HG03565 (cell line): ENCODE measurements around the gene REEP3.
A peak's percentile ranks its signal among the peaks of the same experiment; 100 is the strongest.

ENCODE experiments used
- ATAC-seq: cut with Tn5 transposase; IDR thresholded peaks from one replicate; pipeline ENCODE4 v1.9.1; 2021; ENCODE audit warnings: mild to moderate bottlenecking, moderate library complexity; ENCODE audit not compliant: unreplicated experiment

The REEP3 gene

DNA sequence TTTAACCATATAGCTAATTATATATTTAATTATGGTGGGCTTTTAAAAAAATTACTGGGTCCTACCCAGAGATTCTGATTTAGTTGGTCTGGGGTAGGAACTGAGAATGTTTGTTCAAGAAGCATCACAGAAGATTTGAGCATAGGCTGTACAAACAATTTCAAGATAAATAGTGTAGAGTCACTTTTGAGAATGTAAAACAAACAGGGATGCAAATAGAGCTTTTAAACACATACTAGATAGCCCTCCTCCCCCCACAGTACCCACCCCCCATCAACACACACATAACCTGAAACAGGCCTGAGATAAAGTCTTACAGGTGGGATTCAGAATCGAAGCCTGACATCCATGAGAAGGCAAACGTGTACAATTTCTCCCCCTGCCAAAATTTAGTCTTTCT is 15.6 kb upstream of the REEP3 start:
- ATAC-seq: no peak

DNA sequence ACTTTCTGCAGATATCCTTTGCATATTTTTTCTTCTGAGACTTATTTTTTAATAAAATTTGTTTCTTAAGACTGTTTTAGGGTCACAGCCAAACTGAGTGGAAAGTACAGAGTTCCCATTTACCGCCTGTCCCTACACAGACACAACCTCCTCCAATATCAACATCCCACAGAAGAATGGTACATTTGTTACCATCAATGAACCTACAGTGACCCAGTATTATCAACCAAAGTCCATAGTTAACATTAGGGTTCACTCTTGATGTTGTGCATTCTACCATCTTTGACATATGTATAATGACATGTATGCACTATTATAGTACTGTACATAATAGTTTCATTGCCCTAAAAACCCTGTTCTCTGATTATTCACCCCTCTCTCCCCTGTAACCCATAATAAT is 14.6 kb upstream of the REEP3 start:
- ATAC-seq: no peak

DNA sequence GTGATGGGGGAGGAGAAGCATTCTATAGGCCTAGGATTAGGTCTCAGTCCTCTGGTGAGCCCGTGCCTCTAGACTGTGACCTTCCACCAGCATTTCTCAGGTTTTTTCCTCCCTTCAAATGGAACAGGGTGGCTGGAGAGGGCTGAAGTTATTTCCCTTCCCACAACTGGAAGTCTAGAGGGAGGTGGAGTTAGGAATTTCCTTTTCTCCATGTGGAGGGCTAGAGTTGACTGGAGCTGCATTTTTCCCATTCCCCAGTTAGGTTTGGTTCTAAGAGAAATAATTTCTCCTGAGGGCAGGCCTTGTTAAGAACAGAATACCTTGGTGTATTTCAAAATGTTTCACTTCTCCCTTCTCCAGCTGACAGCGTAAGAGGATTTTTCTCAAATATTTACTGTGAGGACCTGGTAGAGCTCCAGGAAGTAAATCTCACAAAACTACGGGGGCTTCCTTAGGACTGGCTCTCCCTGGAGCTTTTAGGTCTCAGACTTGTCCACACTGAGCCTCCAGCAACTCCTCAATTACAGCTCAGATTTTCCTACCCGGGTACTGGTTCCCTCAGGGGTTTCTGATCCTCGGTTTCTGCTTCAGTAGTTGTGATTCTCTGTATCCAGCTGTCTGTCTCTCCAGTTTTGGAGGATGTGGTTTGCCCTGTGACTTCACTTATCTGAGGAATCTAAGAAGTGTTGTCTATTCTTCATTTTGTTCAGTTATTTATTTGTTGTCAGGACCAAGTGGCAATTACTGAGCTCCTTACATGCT is 6.0 kb upstream of the REEP3 start:
- ATAC-seq: no peak

DNA sequence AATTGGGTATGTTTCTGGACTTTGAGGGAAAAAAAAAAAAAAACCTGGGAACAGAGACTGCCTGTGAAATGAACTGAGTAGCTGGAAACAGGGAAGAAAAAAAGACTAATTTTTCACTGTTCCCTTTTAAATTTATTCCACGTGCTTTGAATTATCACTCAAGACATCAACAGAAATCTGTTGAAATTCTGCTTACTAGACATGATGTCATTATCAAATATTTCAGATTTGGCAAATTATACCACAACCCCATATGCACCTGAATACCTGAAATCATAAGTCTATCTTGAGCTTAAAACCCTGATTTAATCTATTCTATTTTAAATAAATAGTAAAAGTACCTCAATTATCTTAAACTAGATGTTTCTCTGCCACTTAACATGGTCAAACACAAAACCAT is 5.0 kb upstream of the REEP3 start:
- ATAC-seq: no peak

DNA sequence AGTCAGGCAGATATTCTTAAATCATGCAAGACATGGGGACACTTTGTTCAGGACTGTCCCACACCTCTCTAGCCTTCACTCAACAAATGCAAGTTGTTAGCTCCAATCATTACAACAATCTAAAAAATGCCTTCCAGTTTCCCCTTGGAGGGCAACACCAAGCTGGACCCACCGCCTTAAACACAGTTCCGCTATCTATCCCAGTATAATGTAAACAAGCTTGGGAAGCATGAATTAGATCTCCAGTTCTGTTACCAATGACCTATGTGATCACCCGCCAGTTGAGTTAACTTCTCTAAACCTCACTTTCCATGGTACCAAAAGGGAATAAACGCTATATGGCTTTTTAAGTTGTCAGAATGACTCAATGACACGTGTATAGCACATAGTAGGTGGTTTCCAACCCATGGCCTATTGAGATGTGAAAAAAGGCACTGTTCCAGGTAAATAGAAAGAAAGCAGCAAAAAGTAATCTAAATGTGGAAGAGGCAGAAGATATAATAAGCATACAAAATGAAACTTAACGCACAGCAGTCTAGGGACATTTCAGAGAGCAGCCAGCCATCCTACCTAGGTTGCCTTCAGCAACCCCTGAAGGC is 2.4 kb upstream of the REEP3 start:
- ATAC-seq: no peak

DNA sequence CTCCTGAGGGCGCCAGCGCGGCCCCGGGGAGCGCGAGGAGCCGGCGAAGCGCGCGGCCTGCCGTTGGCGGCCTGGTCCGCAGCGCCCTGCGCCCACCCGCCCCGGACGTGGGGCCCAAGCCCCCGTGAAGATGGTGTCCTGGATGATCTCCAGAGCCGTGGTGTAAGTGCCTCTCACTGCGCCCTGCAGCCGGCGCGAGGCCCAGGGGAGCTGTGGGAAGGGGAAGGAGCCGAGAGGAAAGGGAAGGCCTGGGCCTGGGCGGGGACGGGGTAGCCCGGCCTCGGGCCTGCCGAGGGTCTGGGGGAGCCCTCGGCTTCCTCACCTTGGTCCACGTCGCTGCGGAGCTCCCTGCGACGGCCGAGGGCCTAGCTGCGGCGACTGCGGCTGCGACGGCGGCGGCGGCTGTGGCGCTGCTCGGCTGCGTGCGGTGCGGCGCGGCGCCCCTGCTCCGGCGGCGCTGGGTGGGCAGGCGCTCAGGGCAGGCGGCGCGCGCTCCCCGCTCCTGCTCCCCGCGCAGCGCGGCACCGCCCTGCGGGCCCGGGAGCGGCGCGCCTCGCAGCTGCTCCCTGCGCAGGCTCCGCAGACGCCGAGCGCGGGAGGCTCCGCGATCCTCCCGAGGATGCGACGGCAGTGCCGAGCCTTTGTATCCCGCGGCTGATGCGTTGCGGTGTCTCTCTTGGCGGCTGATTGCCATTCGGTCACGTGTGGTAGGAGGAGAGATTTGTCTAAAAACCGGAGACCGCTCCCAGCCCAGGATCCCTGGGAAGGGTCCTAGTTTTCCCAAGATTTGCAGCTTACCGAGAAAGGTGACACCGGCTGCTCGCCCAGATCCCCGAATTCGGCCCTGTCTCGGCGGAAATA is 445 bp downstream of the REEP3 start:
- ATAC-seq: peak; percentile 50

DNA sequence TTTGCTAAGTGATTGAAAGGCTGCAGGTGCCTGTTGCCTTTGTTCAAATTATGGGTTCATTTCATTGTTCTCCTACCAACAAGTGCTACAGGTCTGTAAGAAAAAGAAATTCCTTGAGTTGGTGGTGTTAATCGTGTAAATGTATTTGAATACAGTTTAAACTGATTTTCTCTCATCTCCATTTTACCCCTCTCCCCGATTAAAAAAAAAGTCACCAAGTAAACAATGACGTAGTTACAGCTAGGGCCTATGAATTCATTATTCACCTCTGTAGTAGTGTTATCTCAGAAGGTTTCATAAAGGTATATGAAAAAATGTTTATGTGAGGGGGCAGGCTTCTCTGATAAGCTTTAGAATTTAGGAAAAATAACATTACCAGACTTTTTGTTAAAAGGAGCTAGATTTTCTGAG is 1.1 kb downstream of the REEP3 start:
- no peak for ATAC-seq

DNA sequence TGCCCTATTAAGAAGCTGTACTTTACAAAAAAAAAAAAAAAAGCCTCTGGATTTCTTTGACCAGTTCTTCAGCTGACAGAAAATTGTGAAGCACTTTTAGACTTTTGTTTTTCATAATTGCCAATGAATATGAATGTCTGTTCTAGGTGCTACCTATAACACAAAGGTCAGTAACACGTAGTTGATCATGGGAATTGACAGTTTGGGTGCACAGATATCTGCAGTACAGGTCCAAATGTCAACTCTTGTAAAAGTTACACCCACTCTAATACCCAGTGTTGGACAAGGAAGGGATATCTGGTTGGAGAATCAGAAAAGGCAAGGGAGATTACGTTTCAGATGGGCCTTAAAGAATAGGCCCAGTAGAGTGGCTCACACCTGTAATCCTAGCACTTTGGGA is 1.8 kb downstream of the REEP3 start:
- no peak for ATAC-seq

DNA sequence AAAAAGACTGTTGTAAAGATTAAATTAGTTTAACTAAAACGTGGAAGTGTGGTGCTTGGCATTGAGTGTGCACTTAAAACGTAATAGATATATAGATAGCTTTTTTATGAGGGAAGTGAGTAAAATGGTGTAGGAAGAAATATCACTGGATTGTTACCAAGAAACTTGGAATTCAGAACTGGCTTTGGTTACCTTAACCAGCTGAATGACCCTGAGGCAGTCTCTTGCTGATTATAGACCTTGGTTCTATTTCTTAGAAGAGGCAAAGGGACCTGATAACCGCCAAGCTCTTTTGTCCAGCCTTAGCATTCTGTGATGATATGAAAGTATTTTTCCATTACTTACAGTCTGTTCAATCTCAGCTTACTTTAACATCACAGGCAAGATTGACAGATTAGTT is 3.8 kb downstream of the REEP3 start:
- ATAC-seq: no peak

DNA sequence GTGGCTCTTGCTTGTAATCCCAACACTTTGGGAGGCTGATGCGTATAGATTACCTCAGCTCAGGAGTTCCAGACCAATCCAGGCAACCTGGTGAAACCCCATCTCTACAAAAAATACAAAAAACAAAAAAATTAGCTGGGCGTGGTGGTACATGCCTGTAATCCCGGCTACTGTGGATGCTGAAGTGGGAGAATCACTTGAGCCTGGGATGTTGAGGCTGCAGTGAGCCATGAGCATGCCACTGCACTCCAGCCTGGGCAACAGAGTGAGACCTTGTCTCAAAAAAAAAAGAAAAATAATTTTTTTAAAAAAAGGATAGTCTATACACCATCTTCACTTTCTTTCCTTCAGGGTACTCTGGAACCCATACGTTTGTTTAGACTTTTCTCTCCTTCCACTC is 6.2 kb downstream of the REEP3 start:
- no peak for ATAC-seq

DNA sequence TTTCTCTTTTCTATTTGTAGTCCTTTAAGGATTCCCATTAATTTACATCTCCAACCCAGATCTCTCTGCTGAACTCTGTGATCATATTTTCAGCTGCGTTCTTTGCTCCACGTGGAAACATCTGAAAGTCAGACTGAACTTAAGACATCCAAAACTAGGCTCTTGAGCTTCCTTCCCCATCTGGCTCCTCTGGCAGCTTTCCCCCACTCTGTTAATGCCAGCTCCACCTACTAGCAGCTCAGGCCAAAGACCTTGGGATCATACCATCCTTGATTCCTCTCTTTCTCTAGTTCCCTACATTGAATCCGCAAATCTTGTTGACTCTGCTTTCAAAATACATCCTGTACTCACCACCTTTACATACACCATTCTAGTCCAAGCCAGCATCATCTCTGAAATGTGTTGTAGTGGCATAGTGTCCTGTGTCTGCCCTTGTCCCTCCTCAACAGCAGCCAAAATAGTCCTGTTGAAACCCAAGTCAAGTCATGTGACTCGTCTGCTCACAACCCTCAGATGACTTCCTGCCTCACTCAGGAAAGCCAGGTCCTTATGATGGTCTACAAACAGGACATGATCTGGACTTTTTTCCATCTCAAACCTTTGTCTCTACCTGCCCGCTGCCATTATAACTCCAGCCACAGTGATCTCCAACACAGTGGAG is 7.0 kb downstream of the REEP3 start:
- no peak for ATAC-seq

DNA sequence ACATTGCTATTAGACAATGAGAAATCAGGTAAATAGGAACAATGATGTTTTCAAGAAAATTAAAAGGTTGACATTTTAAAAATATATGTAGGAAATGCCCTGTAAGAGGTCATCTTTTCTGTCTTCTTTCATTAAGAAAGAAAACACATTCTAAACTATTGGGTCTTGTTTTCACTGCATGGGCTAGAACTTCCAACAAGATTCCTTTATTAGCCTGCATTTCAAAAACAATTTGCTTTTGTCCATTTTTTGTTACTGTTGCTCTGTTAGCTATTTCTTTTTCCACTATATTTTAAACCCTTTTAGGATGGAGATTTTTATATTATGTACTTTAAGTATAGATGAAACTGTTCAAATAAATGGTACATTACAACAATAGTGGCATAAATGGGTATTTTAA is 9.2 kb downstream of the REEP3 start:
- ATAC-seq: no peak

DNA sequence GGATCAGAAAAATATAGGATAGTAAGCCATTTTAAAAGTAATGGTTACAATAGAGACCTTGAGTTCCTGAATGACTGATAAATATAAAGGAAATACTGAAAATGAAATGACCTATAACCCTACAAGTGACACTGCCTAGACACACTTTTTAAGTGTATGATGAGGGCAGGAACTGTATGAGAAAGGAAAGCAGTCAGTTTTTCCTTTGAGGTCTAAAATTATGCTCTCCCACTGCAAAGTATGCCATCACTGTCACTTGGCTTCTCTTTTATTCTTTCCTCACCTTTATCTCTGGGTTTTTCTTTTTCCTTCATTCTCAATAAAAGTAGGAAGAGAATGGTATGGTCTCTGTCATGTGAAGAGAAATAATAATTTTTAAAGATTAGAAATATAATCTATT is 13.5 kb downstream of the REEP3 start:
- no peak for ATAC-seq

DNA sequence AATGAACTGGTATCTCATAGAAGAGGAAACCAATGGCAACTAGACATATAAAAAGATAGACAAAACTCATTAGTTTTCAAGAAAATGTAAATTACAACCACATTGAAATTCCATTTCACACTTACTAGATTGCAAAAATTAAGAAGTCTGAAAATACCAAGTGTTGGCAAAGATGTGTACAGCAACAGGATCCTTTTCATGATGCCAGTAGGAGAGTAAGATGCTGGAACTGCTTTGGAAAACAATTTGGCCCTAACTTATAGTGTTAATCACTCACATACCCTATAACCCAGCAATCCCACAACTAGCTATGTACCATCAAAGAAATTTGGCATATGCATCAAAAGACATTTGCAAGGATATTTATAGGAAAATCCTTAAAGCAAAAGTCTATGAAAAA is 15.5 kb downstream of the REEP3 start:
- no peak for ATAC-seq

DNA sequence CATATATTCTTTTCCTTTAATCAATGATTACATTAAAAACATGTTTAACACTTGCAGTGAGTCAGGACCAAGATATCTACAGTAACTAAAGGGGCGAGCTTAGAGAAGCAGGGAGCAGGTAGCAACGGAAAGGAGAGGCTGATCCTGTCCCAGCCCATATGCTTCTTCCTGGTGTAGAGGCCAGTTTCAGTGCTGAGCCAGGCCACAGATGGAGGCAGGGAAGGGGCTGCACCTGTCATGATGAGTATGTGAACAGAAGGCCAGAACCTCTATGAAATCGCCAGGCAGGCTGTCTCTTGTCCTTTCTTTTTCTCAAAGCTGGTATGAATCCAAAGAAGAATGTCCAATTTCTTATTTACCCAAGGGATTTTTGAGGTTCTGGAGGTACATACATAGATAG is 16.3 kb downstream of the REEP3 start:
- no peak for ATAC-seq

DNA sequence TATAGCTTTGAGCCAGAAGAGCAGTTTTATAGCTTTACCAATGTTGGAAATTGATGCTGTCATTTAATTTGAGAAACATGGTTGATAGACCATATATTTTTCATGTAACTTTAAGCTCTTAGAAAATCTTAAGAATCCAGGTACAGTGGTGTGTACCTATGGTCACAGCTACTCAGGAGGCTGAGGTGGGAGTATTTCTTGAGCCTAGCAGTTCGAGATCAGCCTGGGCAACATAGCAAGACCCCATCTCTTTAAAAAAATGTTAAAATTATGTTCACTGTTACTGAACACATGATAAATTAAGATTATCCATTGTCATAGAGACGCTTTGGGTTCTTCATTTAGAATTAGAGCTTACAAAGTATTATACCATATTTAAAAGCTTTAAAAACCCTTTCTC is 18.2 kb downstream of the REEP3 start:
- no peak for ATAC-seq

DNA sequence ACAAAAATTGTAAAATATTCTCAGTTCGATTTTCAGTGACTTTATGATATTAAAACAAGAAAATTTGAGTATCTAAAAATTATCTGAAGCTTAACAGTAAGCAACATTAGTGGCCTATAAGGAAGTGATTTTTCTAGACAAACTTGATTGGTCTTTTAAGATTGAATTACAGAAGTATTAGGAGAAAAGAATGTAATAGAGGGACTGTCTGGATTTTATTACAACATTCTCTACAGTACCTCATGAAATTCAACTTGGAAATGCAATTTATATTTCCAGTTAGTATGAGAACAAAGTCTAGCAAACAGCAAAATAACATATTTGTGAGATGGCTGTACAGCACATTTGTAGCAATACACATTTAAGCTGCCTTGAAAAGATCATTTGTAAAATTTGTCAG is 18.8 kb downstream of the REEP3 start:
- ATAC-seq: no peak

DNA sequence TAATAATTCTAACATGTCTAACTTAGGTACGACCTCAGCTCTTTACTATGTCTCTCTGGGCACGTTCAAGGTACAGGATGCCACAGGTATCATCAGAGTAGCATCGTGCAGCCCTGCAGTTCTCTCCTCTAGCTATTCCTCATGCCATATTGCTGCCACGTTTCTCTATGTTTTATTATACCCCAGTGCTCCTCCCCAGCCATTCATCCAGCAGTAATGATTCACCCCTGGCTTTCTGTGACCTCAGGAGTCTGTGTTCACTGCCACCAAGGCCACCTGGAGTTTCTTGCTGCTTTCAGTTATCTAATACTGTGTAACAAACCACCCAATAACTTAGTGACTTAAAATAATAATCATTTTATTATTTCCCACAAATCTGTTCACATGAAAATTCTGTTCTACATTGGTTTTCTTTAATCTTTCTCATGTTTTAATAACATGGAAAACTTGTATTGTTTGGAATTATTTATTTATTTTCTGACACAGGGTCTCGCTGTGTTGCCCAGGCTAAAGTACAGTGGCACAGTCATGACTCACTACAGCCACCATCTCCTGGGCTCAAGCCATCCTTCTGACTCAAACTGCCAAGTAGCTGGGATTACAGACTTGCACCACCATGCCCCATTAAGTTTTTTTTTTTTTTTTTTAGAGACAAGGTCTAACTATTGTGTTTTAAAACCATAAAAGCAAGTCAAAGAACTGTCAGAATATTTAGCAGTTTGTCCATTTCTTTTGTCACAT is 21.8 kb downstream of the REEP3 start:
- ATAC-seq: no peak

DNA sequence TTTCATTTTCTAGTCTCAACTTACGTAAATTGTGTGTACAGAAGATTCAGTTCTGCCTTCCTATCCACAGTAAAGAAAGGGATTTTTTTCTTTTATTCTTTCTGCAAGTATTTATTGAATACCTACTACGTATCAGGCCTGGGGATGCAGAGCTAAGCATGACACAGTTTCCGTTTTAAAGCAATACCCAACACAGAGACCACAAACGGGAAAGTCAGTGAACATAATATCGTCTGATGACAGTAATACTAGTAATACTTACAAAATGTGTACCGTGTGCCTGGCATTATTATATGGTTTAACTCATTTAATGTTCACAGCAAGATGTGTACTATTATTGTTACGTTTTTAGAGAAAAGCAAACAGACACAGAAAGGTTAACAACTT is 22.4 kb downstream of the REEP3 start:
- ATAC-seq: no peak

DNA sequence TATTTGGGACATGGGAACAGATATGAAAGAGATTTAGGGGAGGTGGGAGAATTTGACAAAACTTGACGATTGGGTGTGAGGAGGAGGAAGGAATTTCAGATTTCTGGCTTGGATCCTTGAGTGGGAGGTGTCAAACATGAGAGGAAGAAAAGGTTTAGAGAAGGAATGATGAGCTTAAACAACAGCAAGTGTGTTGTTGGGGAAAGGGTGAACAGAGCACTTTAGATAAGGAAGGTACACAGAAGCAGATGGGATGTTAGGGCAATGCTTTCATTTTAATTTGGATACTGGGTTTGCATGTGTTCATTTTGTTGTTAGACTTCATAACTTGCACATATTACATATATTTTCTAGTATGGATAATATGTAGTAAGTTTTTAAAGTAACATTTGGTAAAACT is 23.2 kb downstream of the REEP3 start:
- ATAC-seq: no peak
